ENCODE results near the gene CTU2.

Gene CTU2

DNA sequence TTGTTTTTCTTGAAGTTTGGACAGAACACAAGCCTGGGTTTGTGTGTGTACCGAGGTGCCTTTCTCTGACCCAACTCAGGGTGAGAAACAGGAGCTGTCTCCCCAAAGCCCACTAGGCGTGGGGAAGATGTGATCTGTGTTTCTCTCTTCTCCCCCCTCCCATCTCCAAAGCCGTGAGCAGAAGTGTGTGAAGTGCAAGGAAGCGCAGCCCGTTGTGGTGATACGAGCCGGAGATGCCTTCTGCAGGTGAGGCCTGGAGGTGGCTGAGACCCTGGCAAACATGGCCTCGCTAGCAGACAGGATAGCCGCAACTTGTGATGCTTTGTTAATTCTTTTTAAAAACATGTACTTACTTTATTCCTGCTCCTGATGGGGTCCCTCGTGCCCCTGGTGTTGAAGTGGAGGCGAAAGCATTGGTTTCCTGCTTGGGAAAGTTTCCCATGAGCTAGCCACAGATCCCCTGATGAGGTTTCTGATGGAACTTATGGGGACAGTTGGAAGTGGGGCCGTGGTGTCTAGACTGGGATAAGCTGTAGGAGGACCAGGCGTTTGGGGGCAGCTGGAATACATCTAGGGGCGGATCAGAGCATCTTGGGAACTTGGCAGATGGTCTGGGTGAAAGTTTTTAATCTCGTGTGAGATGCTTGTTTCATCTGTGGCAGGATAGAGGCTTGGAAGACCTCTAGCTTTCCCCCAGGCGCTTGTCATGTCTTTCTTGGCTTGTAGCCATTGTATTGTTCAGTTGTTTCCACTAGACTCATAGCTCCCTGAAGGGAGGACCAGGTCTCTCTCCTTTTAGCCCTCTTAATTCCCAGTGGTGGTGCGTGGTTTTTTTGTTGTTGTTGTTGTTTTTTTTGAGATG, 893 bp downstream of the CTU2 start:
- H3K27ac ChIP-seq (ENCODE audit: extremely low read depth, low read depth, low read length), result peak overlapping the region; percentile 70; the same call in 1 of the 2 replicates
- TF ChIP-seq ZBTB48 (tag by site-specific recombination; IDR thresholded peaks at IDR 0.05) (no peak), ZNF10 (tag by site-specific recombination; IDR thresholded peaks at IDR 0.05) (peak; percentile 93), PRDM1 (tag by site-specific recombination; IDR thresholded peaks at IDR 0.05) (peak; percentile 14; the same call in 1 of the 2 replicates)
- POLR2A ChIA-PET, result interaction anchor here (1.1 kb wide), 1 partner anchor 44 kb away, joined by 3 read pairs; the partner anchor contains the start of gene MVD

DNA sequence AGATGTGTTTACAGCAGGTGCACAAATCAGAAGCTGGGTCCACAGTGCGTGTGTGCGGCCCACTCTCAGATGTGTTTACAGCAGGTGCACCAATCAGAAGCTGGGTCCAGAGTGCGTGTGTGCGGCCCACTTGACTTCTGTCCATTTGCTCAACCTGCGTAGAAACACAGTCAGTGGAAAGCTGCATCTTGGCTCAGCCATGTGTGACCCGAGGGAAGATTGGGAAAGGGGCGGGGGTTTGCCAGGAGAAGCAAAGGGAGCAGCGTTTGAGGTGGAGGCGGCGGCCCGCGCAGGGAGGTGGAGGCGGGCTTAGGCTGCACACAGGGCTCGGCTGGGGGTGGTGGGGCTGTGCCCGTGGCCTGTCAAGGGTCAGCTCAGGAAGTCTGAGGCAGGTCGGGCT, 4.3 kb downstream of the CTU2 start:
- TF ChIP-seq ZFHX2 (tag by site-specific recombination; conservative IDR thresholded peaks at IDR 0.05) (peak; percentile 39; the same call in 1 of the 2 replicates), ZFP41 (tag by site-specific recombination; IDR thresholded peaks at IDR 0.05; ENCODE audit: borderline replicate concordance) (no peak), EGR2 (tag by site-specific recombination; IDR thresholded peaks at IDR 0.05; ENCODE audit: low read depth) (peak; percentile 35; the same call in 1 of the 2 replicates), ZNF514 (tag by site-specific recombination; IDR thresholded peaks at IDR 0.05) (no peak), ZNF530 (tag by site-specific recombination; IDR thresholded peaks at IDR 0.05; ENCODE audit: low read depth) (no peak), ZNF133 (tag by site-specific recombination; IDR thresholded peaks at IDR 0.05) (no peak), KLF7 (tag by site-specific recombination; IDR thresholded peaks at IDR 0.05; ENCODE audit: borderline replicate concordance) (no peak)
- TF ChIP-seq, protein P1, sequence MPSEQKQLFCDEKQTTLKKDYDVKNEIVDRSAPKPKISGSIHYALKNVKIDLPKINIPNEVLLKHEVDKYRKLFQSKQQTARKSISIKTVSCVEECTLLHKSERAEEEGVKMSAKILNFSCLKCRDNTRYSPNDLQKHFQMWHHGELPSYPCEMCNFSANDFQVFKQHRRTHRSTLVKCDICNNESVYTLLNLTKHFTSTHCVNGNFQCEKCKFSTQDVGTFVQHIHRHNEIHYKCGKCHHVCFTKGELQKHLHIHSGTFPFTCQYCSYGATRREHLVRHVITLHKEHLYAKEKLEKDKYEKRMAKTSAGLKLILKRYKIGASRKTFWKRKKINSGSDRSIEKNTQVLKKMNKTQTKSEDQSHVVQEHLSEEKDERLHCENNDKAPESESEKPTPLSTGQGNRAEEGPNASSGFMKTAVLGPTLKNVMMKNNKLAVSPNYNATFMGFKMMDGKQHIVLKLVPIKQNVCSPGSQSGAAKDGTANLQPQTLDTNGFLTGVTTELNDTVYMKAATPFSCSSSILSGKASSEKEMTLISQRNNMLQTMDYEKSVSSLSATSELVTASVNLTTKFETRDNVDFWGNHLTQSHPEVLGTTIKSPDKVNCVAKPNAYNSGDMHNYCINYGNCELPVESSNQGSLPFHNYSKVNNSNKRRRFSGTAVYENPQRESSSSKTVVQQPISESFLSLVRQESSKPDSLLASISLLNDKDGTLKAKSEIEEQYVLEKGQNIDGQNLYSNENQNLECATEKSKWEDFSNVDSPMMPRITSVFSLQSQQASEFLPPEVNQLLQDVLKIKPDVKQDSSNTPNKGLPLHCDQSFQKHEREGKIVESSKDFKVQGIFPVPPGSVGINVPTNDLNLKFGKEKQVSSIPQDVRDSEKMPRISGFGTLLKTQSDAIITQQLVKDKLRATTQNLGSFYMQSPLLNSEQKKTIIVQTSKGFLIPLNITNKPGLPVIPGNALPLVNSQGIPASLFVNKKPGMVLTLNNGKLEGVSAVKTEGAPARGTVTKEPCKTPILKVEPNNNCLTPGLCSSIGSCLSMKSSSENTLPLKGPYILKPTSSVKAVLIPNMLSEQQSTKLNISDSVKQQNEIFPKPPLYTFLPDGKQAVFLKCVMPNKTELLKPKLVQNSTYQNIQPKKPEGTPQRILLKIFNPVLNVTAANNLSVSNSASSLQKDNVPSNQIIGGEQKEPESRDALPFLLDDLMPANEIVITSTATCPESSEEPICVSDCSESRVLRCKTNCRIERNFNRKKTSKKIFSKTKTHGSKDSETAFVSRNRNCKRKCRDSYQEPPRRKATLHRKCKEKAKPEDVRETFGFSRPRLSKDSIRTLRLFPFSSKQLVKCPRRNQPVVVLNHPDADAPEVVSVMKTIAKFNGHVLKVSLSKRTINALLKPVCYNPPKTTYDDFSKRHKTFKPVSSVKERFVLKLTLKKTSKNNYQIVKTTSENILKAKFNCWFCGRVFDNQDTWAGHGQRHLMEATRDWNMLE (tag by site-specific recombination; conservative IDR thresholded peaks at IDR 0.05; ENCODE audit: low read depth), result no peak
- TF ChIP-seq, protein P2, sequence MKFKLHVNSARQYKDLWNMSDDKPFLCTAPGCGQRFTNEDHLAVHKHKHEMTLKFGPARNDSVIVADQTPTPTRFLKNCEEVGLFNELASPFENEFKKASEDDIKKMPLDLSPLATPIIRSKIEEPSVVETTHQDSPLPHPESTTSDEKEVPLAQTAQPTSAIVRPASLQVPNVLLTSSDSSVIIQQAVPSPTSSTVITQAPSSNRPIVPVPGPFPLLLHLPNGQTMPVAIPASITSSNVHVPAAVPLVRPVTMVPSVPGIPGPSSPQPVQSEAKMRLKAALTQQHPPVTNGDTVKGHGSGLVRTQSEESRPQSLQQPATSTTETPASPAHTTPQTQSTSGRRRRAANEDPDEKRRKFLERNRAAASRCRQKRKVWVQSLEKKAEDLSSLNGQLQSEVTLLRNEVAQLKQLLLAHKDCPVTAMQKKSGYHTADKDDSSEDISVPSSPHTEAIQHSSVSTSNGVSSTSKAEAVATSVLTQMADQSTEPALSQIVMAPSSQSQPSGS (tag by site-specific recombination; IDR thresholded peaks at IDR 0.05; ENCODE audit: low read depth), result no peak
- TF ChIP-seq, protein P3, sequence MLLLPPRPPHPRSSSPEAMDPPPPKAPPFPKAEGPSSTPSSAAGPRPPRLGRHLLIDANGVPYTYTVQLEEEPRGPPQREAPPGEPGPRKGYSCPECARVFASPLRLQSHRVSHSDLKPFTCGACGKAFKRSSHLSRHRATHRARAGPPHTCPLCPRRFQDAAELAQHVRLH (tag by site-specific recombination; IDR thresholded peaks at IDR 0.05), result no peak
- no peak overlapping the region for H3K27ac ChIP-seq (ENCODE audit: extremely low read depth, low read depth, low read length)
- ChIA-PET CTCF (interaction anchor here (0.8 kb wide), 1 partner anchor 27 kb away, joined by 3 read pairs; no protein-coding TSS in a partner anchor), POLR2A (no interaction called here)
- H3K4me3 ChIP-seq (ENCODE audit: low read depth, low read length), result no peak overlapping the region
- no peaks in the 10 kb centered on the region for H3K9me3 ChIP-seq (ENCODE audit: control insufficient read depth, insufficient read depth, low read depth, low read length)
- peaks cover 0 to 43% of the 10 kb centered on the region in 2 experiments; a peak in 1 of 3 replicates for H3K36me3 ChIP-seq (ENCODE audit: control insufficient read depth in 2 of 2, insufficient read depth in 1 of 2, low read length in 2 of 2)
- H3K4me1 ChIP-seq (ENCODE audit: control insufficient read depth, insufficient read depth, low read length), result no peaks in the 10 kb centered on the region

More for the DNA sequence above, 893 bp downstream of the CTU2 start:
- Histone ChIP-seq H3K4me1 (ENCODE audit: control insufficient read depth, insufficient read depth, low read length) (no peaks in the 10 kb centered on the region), H3K36me3 (ENCODE audit: control insufficient read depth in 2 of 2, insufficient read depth in 1 of 2, low read length in 2 of 2) (peaks cover 0 to 26% of the 10 kb centered on the region in 2 experiments; a peak in 1 of 3 replicates), H3K9me3 (ENCODE audit: control insufficient read depth, insufficient read depth, low read depth, low read length) (no peaks in the 10 kb centered on the region), H3K4me3 (ENCODE audit: low read depth, low read length) (peak overlapping the region; percentile 75)
- CTCF ChIA-PET, result interaction anchor here (0.6 to 1.6 kb wide), 2 partner anchors 30 to 130 kb away, joined by 5 to 6 read pairs; no protein-coding TSS in a partner anchor

Measured in HEK293 (cell line).